Left renal pelvis (tissue), 4 donors: ENCODE data around the gene E2F2. TPM values are rescaled to one million over a fixed set of nuclear protein-coding genes. Genes with fewer than 3 reads are reported as not detected.
"Not testable (repeated sequence)": the region's sequence is repeated elsewhere in the genome, so short reads cannot be mapped to it uniquely, and the experiment has no call there.

ENCODE experiments used
- DNase-seq, 4 donors: peaks; one replicate each; pipeline ENCODE4 v3.0.0-alpha.2; 2013; ENCODE audit warnings: low read depth in 4 of 4, low spot score in 3 of 4
- polyA plus RNA-seq, 4 donors: library from polyadenylated mRNA; unstranded; fragments of 120-200 nt; gene quantifications; one replicate each; pipeline ENCODE4 v1.2.1, GENCODE V29; 2013; ENCODE audit not compliant: insufficient read length in 4 of 4

The E2F2 gene
- polyA plus RNA-seq, 4 donors = 4.3 to 5.6 (median 4.9) TPM

DNA sequence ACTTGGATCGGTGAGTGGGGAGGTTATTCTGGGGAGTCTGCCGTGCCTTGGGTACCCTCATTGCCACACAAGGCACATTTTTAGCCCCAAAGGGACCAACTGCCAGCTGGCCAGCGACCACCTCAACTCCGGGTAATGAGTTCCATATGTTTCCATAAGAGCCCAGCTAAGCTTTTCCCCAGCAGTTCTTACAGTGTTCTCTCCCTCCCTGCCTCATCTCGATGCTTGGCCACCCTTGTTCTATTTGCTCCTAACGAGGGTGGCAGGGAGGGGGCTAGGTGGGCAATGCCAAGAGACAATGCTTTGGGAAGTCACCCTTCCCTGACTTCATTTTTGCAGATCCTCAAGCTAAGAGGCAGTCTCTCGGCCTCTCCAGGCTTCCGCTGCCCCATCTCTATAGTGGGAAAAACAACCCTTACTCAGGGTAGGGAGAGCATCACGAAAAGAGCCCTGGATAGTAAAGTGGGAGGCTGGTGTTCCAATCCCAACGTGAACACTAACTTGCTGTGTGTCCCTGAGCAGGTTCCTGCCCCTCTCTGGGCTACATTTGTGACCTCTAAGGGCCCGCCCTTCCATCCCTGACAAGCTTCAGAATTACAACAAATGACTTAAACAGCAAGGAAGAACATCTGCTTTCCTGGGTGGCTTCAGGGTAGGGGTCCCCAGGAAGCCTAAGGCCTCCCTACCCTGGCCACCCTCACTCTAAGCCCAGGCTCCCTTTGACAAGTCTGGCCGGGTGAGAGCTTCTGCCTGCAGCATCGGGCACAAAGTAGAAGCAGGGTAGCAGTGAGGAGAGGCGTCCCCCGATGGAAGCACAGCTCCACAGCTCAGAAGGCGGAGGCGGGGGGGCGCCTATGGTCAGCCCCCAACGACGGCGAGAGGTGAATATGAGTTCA lies 22.4 kb upstream of the E2F2 start:
- no peak for DNase-seq

DNA sequence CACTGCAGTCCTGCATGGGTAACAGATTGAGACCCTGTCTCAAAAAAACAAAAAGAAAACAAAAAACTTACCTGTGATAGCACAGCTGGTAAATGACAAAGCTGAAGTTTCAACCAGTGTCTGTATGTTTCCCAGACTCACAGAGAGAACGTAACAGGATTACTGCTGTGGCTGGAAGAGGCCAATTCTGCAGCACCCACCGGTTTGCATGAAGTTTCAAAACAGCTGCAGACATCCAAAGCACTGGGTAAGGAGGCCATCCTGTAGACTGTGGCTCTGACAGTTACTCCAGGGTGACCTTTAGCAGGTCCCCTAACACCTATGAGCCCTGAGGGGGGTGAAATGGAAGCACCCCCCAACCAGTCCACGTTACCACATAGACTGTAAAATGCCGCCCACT lies 20.8 kb upstream of the E2F2 start:
- no peak for DNase-seq

DNA sequence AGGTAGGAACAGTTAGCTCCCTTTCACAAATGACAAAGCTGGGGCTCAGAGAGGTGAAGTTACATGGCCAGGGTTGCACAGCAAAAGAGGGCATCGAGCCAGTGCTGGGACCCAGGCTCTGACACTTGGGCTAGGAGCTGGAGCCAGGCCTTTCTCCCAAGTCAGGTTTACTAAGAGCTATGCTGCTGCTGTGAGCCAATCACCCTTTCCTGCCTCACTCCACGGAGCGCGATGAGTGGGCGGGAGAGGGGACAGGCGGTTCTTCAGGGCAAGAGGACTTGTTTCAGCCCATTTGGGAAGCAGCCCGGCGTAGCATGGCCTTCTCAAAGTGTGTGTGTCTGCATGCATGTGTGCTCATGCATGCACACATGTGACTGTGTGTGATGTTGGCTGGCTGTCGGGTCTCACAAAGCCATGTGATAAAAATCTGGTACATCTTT lies 17.7 kb upstream of the E2F2 start:
- no peak for DNase-seq

DNA sequence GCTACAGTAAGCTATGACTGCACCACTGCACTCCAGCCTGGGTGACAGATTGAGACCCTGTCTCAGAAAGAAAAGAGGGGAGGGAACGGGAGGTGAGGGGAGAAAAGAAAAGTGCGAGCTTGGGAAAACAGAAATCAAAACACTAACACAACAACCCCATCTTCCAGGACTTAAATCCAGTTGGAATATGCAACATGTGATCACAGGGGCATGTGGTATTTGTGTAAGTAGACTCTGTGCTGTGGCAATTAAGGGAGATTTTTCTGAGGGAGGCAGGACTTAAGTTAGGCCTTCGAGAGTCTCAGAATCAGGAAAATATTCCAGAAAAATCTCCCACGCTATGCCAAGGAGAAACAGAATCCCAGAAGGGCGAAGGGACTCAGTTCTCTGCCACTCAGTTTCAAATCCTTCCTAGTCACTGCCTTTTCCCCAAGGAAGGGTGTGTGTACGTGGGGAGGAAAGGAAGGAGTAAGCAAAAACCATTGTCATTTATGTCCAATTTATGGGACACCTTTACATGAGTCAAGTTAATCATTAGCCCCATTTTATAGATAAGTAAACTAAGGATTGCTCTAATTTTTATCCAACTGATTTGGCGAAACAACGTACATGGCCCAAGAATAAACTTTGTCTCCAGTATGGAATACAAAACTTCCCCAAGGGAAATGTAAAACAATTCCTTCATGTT lies 16.0 kb upstream of the E2F2 start:
- DNase-seq = no peak

DNA sequence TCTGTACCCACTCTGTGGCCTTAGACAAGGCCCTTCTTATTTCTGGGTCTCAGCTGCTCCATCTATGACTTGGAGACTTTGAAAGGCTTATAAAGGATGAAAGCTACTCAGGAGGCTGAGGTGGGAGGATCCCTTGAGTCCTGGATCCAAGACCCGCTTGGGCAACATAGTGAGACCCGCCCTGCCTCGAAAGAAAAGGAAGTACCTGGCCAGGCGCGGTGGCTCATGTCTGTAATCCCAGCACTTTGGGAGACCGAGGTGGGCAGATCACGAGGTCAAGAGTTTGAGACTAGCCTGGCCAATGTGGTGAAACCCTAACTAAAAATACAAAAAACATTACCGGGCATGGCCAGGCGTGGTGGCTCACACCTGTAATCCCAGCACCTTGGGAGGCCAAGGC lies 14.8 kb upstream of the E2F2 start:
- DNase-seq = no peak

DNA sequence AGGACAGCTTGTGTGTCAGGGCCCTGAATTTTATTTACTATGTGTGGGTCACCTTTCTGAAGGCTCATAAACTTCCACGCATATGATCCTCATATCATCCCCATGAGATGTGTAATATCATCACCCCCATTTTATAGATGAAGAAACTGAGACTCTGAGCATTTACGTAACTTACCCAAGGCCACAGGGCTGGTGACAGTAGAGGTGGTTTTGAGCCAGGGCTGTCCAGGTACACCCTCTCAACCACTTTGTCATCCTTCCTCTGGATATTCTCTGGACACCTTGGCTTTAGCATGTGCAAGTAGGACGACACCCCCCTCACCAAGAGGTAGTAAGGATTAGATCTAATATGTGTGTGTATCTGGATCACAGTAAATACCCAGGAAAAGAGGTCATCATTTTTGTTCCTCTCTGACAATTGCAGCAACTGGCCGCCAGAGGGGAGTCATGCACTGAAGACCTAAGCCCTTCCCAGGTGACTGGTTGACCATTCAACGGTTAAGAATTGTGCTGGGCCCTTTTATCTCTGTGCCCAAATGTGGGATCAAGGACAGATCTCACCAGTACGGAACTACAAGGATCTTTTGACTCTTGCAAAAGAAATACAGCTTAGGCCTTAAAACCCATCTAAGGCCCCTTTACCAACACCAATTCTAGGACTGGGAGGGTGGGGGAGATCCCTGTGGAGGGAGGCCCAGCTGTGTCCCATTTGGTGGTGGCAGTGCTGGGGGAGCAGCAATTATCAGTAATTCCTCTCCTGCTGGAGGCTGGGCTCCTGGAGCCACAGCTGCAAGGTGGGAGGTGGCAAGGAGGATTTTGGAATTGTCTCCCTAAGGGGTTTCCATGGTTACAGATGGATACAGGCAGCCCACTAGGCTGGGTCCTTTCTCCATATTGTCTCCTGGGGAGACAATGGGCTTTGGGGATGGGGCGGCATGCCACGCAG lies 13.7 kb upstream of the E2F2 start:
- DNase-seq = no peak

DNA sequence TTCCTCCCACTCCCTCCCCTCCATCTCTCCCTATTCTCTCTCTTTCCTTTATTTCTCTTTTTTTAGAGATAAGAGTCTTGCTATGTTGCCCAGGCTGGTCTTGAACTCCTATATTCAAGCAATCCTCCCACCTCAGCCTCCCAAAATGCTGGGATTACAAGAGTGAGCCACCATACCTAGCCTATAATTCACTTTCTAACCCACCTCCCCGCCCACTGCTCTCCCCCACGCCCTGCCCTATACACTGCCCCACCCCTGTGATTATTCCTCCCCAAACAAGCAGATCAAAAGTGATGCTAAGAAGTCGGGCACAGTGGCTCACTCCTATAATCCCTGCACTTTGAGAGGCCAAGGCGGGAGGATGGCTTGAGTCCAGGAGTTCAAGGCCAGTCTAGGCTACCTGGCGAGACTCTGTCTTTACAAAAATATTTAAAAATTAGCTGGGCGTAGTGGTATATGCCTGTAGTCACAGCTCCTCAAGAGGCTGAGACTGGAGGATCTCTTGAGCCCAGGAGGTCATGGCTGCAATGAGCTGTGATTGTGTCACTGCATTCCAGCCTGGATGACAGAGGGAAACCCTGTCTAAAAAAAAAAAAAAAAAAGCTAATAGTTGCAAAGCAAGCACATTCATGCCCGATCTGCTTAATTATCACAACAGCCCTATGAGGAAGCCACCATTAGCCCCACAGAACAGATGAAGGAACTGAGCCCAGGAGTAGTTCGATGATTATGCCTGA lies 12.8 kb upstream of the E2F2 start:
- DNase-seq = no peak

DNA sequence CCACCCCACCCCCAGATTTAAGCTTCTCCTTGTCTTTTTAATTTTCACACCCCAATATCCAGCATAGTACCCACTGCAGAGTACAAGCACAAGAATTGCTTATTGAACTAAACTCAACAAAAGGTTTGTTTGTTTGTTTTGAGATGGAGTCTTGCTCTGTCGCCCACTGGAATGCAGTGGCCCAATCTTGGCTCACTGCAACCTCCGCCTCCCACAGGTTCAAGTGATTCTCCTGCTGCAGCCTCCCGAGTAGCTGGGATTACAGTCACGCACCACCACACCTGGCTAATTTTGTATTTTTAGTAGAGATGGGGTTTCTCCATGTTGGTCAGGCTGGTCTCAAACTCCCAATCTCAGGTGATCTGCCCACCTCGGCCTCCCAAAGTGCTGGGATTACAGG lies 11.9 kb upstream of the E2F2 start:
- not testable (repeated sequence) for DNase-seq

DNA sequence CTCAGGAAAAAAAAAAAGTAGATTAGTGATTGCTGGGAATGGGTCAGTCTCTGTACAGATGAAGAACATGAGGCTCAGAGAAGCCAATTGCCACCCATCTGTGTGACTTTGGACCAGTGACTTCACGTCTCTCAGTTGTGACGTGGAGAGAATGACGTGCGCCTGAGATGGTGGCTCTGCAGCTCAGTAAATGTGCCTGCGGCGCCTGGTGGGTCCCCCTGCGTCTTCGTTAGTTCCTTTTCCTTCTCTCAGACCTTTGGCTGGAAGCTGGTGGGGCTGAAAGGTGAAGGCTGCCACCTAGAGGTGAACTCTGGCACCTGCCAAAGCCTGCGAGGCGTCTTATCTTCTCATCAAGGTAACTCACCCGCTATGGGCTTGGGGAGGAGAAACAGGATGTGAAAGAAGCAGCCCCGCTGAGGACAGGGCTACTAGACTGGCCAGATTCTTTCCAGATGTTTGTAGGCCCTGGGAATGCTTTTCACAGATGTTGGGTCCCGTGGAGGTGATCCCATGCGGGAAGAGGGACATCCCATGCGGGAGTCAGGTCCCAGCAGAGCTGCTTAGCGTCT lies 8.7 kb upstream of the E2F2 start:
- DNase-seq = peak in 2 of 4 donors; percentile 82 to 88

DNA sequence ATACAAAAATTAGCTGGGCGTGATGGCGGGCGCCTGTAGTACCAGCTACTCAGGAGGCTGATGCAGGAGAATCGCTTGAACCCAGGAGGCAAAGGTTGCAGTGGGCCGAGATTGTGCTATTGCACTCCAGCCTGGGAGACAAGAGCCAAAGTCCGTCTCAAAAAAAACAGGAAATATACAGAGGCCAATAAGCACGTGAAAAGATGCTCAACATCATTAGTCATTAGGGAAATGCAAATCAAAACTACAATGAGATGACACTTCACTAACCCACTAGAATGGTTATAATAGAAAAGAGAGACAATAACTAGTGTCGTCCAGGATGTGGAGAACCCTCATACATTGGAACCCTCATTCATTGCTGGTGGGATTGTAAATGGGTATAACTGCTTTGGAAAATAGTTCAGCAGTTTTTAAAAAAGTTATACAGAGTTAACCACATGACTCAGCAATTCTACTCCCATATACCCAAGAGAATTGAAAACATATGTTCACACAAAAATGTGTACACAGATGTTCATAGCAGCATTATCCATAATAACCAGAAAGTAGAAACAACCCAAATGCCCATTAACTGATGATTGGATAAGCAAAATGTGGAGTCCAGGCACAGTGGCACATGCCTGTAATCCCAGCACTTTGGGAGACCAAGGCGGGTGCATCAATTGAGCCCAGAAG lies 6.4 kb upstream of the E2F2 start:
- no peak for DNase-seq

DNA sequence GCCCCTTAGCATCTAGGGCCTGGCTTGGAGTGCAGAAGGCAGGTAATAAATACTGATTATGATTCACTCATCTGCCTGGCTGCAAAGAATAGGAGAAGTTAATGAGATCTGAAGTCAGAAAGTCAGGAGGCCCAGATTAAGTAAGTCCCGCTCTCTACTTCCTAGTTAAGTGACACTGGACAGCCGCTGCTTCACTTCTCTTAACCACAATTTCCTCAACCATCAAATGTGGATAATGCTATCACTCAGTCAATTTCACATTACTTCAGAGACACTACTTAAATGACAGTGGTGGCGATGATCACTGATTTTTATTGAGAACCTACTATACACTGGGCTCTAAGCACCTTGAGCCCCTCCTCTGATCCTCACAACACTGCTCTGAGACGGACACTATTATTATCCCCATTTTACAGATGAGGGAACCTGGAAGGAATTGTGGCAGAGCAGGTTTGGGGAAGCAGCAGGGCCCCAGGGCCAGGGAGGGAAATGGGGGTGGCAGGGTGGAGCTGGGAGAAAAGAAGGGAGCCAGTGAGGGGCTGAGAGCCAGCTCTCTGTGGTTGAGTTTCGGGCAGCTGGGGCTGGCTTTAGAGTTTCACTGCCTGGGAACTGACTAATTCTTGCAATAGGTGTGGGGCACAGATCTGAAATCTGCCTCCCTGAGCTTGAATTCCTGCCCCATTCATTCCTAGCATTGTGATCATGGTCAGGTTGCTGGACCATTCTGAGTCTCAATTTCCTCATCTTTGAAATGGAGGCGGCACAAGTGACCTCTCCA lies 2.4 kb upstream of the E2F2 start:
- DNase-seq = no peak

DNA sequence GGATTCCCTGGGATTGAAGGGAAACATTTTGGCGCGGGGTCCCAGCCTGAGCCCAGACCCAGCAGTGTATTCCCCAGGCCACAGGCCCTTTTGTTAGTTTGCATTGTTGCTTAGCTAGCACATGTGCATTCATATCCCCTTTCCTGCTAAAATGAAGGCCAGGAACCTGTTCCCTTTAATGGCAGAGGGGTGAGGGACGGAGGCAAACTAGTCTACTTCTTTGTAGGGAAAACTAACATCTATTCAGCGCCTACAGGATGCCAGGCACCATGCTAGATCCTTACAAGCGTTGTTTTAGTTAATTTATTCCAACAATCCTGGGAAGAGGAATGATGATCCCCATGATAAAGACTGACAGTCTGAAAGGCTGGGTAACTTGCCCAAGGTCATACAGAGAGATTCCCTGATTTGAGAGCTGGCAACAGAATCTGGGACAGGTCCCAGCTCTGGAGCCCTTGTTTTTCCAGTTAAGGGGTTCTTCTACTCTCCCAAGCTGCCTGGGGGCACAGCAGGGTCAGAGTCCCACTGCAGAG lies 595 bp upstream of the E2F2 start:
- DNase-seq = no peak

DNA sequence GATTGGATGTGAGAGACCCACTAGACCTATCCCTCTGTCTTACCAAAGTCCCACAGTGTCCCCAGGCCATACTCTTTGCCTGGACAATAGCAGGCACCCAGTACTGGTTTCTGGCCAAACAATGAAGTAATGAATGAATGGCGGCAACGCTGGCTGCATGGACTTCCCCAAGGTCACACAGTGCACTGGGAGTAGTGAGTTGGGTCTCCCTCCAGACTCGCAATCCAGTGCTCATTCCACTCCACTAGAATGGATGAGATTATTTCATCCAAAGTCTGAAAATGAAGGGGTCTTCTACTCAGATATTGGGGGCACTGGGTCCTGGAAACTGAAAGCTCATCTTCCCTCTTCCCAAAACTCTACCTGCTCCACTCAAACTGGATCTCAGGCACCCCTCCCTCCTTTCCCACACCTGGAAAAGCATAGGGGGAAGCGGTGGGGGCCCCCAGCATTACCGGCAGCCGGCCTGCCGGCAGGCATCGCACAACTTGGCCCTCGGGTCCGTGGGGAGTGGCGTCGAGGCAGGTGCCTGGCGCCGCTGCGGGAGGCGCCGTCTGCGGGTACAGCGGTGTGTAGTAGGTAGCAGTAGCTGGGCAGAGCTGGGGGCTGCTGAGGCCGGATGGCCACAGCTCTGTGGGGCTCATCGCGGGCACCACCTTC lies 816 bp downstream of the E2F2 start:
- no peak for DNase-seq

DNA sequence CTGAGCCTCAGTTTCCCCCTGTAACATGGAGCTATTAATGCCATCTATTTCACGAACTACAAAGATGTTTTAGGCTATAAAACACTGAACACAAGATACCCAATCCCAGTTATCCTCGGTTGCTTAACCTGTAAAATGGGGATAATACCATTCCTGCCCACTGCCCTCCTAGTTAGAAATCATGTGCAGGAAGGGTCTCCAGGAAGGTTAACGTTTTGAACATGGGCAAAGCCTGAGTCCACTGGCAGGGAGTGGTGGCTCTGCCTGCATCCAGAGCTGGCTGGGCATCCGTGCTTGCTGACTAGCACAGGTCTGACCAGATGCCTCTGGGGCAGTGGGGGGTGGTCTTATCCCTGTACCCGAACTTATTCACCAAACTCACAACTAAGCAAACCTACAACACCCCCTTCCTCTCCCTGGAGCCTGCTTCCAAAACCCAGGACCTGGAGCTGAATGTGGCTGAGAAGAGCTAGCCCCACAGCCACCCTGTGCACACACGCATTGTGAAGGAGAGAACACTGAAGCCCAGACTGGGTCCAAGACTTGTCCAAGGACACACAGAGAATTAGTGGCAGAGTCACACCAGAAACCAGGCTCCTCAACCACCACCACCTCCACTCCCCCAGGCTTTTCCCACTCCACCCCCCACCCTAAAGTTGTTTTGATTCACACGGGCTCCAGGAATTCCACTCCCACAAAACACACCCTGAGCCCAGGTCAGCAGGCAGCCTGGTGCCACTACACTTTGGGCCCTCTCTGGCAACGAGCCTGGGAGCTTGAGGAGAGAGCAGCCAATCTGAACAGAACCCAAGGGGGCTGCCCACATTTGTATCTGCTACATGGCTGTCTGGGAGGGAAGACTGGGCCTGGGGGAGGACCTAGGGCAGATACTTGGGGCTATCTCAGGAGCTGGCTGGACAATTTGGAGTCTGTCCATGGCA lies 1.6 kb downstream of the E2F2 start:
- no peak for DNase-seq

DNA sequence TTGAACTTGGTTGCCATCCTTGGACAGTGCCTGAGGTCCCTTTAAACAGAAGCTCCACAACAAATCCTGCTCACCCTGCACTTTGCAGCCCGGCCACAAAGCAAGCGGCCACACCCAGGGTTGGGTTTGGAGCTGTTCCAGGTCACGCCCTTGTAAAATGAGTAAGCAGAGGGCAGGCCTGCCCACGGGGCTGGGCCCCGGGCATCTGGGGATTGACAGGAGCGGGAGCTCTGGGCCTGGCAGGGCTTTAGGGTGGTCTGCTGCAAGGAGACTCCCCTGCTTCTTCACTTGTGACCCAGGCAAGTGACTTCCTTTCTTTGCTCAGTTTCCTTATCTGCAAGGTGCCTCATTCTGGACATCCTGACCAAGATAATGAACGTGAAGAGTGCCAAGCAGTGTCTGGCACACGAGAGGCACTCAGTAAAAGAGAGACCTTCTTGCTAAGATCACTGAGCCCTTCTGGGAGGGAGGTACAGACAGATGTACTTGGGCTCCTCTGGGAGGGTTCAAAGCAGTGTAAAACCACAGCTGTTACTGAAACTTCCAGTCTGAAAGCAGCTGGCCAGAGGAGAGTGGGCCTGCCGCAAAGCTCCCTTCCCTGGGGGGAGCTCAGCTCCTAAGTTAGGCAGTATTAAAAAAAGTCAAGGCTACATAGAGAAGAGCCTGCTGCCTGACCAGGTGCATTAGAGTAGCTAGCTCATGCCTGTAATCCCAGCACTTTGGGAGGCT lies 2.6 kb downstream of the E2F2 start:
- DNase-seq = no peak

DNA sequence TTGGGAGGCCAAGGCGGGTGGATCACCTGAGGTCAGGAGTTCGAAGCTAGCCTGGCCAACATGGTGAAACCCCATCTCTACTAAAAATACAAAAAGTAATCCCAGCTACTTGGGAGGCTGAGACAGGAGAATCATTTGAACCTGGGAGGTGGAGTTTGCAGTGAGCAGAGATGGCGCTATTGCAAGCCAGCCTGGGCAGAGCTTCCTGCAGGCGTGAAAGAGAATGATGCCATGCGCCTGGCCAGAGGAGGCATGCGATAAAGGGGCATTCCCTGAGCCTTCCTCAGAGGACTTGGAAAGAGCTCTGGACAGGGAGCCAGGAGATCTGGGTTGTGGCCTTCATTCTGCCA lies 3.2 kb downstream of the E2F2 start:
- no peak for DNase-seq
